AG04450 (cell line): ENCODE measurements around the gene HDHD5. TPM values are rescaled to one million over a fixed set of nuclear protein-coding genes. Genes with fewer than 3 reads are reported as not detected.

Experiments used
- CTCF ChIA-PET: fragments of 300-600, 350-600 bp; formaldehyde crosslinking; extraction: SDS; loops from one replicate; lab custom pipeline; 2022; ENCODE audit warnings: antibody characterized with exemption, inconsistent platforms; lab: Charles Lee
- POLR2A ChIA-PET: fragments of 350-600 bp; formaldehyde crosslinking; extraction: SDS; loops from one replicate; lab custom pipeline; 2021; ENCODE audit warnings: antibody characterized with exemption, inconsistent platforms; lab: Yijun Ruan, JAX
- DNase-seq: peaks from one replicate; pipeline ENCODE4 v3.0.0-alpha.2; 2011; ENCODE audit warnings: low read depth, low spot score
- H3K27ac ChIP-seq: one replicate; pipeline ENCODE4 v1.5.1; 2012; ENCODE audit warnings: low read depth, low read length, control low read depth
- H3K27me3 ChIP-seq: one replicate; pipeline ENCODE4 v1.6.0; 2012; ENCODE audit warnings: low read length; ENCODE audit not compliant: control insufficient read depth, insufficient read depth
- H3K4me3 ChIP-seq: 2 replicates; pipeline ENCODE4 v1.5.1; 2011; ENCODE audit warnings: mild to moderate bottlenecking, low read depth, low read length, control low read depth
- H3K9me3 ChIP-seq: 2 replicates; pipeline ENCODE4 v1.5.1; 2012; ENCODE audit warnings: low read length; ENCODE audit not compliant: control insufficient read depth, insufficient read depth
- polyA plus RNA-seq: library from polyadenylated mRNA; depleted of rRNA; stranded (reverse); fragments of >200 nt; gene quantifications from 2 replicates; pipeline ENCODE4 v1.2.3, GENCODE V29; 2011
- TF ChIP-seq, protein P1 (sequence below): IDR thresholded peaks from 2 replicates; pipeline ENCODE4 v1.5.1; 2011; ENCODE audit warnings: low read depth, low read length, control low read depth, inconsistent platforms

Gene HDHD5
- polyA plus RNA-seq, 1 experiment: 14.4 TPM

DNA sequence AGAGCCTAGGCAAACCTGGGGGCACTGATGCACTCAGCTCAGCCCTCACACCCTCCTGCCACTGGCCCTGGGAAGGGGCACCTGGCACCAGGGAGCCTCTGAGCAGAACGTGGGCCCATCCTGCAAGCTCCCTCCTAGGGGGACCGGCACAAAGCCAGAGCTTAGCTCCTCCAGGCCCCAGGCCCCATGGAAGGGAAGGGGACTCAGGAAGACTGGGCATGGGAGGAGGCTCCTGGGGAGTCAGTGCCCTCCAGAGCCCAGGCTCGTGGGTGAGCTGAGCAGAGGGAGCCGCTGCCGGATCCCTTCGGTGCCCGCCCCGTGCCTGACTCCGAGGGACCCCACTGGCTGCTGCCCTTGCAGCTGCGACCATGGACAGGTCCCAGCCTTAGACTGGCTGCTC, 31.6 kb upstream of the HDHD5 start:
- CTCF ChIA-PET: interaction anchor here (12.1 kb wide), 1 partner anchor 18 kb away, joined by 100 read pairs; no protein-coding TSS in a partner anchor
- Histone ChIP-seq H3K9me3 (no peaks in the 10 kb centered on the region), H3K27me3 (no peaks in the 10 kb centered on the region), H3K27ac (no peak overlapping the region), H3K4me3 (no peak overlapping the region)
- DNase-seq: no peak
- TF ChIP-seq, protein P1, sequence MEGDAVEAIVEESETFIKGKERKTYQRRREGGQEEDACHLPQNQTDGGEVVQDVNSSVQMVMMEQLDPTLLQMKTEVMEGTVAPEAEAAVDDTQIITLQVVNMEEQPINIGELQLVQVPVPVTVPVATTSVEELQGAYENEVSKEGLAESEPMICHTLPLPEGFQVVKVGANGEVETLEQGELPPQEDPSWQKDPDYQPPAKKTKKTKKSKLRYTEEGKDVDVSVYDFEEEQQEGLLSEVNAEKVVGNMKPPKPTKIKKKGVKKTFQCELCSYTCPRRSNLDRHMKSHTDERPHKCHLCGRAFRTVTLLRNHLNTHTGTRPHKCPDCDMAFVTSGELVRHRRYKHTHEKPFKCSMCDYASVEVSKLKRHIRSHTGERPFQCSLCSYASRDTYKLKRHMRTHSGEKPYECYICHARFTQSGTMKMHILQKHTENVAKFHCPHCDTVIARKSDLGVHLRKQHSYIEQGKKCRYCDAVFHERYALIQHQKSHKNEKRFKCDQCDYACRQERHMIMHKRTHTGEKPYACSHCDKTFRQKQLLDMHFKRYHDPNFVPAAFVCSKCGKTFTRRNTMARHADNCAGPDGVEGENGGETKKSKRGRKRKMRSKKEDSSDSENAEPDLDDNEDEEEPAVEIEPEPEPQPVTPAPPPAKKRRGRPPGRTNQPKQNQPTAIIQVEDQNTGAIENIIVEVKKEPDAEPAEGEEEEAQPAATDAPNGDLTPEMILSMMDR: no peak
- POLR2A ChIA-PET: interaction anchor here (0.6 kb wide), 1 partner anchor 959 kb away, joined by 11 read pairs; the partner anchor contains the start of gene USP18

DNA sequence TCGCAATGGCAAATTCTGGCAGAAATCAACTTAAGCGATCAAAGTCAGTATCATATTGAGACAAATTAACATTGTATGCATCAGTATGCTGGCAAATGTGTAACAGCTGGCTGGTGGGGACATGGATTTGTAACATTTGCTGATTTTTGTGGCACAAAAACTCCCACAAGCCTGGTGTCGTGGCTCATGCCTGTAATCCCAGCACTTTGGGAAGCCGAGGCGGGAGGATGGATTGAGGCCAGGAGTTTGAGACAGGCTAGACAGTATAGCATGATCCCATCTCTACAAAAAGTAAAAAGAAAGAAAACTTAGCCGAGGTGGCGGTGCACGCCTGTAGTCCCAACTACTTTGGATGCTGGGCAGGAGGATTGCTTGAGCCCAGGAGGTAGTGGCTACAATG, 17.6 kb upstream of the HDHD5 start:
- no peak for DNase-seq
- Histone ChIP-seq H3K4me3 (no peak overlapping the region), H3K9me3 (no peaks in the 10 kb centered on the region), H3K27ac (no peak overlapping the region), H3K27me3 (peaks cover 5% of the 10 kb centered on the region)
- TF ChIP-seq, protein P1: no peak
- POLR2A ChIA-PET: no interaction called here
- CTCF ChIA-PET: no interaction called here

DNA sequence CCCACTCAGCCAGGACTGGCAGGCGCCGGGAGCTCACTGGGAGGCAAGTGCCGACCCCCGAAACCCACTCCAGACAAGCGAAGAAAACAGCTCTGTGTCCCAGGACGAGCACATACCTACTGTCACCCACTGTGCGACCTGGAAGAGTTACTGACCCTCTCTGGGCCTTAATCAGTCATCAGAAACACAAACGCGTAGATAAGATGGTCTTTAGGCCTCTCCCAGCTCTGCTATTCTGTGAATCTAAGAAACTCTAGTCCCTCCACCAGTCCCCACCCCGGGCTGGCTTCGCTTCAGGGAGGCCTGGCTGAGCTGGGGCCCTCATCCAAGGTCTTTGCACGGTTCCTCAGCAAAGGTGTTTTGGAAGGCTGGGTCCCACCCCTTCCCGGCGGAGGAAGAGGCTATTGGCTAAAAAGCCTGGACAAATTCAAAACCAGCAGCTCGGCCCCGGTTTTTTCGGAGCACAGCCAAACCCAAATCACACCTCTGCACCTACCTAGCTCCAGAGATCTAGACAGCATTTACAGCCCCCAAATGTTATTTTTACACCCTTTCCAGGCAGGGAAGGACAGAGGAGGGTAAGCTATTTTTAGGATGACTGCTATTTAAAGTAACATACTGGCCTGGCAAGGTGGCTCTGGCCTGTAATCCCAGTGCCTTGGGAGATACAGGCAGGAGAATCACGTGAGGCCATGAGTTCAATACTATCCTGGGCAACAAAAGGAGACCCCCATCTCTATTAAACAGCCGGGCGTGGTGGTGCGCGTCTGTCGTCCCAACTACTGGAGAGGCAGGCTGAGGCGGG, 13.2 kb upstream of the HDHD5 start:
- ChIA-PET POLR2A (interaction anchor here (0.5 to 1.6 kb wide), 10 partner anchors 11 to 338 kb away, joined by 3 to 7 read pairs (median 3); no protein-coding TSS in a partner anchor), CTCF (interaction anchor here (0.5 to 8.2 kb wide), 75 partner anchors 10 to 1939 kb away, joined by 3 to 228 read pairs (median 6); partner anchors contain the start of genes HDHD5 and IL17RA)
- peaks cover 4% of the 10 kb centered on the region for H3K27me3 ChIP-seq
- H3K27ac ChIP-seq: peak overlapping the region; percentile 21
- H3K4me3 ChIP-seq: peak overlapping the region; percentile 72
- no peaks in the 10 kb centered on the region; the same call in 1 of the 2 replicates for H3K9me3 ChIP-seq
- TF ChIP-seq, protein P1: no peak
- no peak for DNase-seq

DNA sequence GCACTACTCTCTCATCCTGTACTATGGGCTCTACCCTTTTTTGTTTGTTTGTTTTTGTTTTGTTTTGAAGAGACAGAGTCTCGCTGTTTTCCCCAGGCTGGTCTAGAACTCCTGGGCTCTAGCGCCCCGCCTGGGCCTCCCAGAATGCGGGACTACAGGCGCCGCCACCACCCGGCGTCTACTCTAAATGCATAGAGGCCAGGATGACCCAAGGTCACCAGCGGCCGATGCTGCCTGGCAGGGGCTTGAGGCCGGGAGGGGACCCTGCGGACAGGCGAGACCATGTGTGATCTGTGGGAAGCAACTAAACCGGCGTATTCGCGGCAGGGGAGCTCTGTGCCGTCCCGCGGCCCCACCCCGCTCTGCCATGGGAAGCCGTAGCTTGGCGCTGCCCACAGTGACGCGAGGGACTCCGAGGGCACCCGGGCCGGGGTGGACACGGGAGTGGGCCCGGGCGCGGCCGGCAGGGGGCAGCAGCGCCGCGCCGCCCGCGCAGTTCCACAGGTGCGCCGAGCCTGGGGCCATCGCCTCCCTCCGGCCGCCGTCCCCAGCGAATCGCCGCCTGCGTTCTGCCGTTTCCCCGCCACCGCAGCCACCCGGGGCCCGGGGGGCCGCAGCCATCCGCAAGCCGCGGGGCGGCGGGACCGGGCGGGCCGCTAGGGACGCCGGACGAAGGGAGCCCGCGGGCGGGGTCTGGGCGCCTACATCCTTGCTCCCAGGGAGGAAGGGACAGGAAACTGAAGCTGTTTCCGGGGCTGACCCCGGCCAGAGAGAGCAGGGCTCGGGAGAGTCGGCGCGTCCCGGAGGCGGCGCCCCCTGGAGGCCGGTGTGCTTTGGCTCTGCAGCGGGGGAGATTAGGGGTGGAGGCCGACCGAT, 12.3 kb upstream of the HDHD5 start:
- ChIA-PET POLR2A (interaction anchor here (0.5 to 1.6 kb wide), 11 partner anchors 12 to 339 kb away, joined by 3 to 7 read pairs (median 3); no protein-coding TSS in a partner anchor), CTCF (interaction anchor here (0.5 to 8.2 kb wide), 78 partner anchors 10 to 476 kb away, joined by 3 to 228 read pairs (median 6); partner anchors contain the start of genes HDHD5 and IL17RA)
- no peaks in the 10 kb centered on the region; the same call in 1 of the 2 replicates for H3K9me3 ChIP-seq
- DNase-seq: peak; percentile 74
- TF ChIP-seq, protein P1: peak; percentile 93
- H3K4me3 ChIP-seq: peak overlapping the region; percentile 72
- H3K27ac ChIP-seq: peak overlapping the region; percentile 81
- no peaks in the 10 kb centered on the region for H3K27me3 ChIP-seq
